ENCODE measurements around the gene MSH6. TPM values are rescaled to one million over a fixed set of nuclear protein-coding genes. Genes with fewer than 3 reads are reported as not detected.

MSH6 gene
- total RNA-seq, 1 experiment from 2014 or later = 124 TPM

DNA sequence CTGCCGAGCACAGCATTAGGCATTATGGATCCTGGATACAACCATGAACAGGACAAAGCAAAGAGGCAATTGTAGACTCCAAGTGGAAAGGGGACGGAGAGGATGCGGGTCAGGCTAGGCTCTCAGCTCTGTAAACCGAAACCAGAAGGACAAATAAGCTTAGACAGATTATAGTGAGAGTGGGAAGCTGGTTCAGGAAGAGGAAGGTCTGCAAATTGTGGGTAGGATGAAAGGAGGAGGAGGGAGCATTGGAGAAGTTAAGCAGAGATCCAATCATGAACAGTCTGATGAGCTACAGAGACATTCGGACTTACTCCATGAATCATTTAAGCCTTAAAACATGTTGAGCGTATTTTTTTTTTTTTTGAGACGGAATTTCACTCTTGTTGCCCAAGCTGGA, 3.0 kb downstream of the MSH6 start:
- no peak overlapping the region for H3K9ac ChIP-seq (ENCODE audit: low read length)
- H3K9me3 ChIP-seq (ENCODE audit: low read length) = no peaks in the 10 kb centered on the region
- no peak overlapping the region for H3K27ac ChIP-seq (ENCODE audit: low read length)
- no peaks in the 10 kb centered on the region for H3K27me3 ChIP-seq (ENCODE audit: low read length)
- peaks cover 48% of the 10 kb centered on the region for H3K36me3 ChIP-seq (ENCODE audit: insufficient read depth, low read length)
- H3K4me2 ChIP-seq (ENCODE audit: low read depth, low read length, poor library complexity, severe bottlenecking) = peak overlapping the region; percentile 64
- no peaks in the 10 kb centered on the region for H3K9me2 ChIP-seq (replicated peaks; ENCODE audit: insufficient read depth, low read length)
- H3K4me3 ChIP-seq (ENCODE audit: low read length) = no peak overlapping the region
- no peak overlapping the region for H2AFZ ChIP-seq (ENCODE audit: low read length)
- H4K20me1 ChIP-seq (ENCODE audit: insufficient read depth, low read depth, low read length) = peaks cover 51% of the 10 kb centered on the region
- no peak for DNase-seq
- peaks cover 47% of the 10 kb centered on the region for H3K4me1 ChIP-seq (ENCODE audit: low read length)
- peaks cover 78% of the 10 kb centered on the region for H3K79me2 ChIP-seq (ENCODE audit: low read length)

DNA sequence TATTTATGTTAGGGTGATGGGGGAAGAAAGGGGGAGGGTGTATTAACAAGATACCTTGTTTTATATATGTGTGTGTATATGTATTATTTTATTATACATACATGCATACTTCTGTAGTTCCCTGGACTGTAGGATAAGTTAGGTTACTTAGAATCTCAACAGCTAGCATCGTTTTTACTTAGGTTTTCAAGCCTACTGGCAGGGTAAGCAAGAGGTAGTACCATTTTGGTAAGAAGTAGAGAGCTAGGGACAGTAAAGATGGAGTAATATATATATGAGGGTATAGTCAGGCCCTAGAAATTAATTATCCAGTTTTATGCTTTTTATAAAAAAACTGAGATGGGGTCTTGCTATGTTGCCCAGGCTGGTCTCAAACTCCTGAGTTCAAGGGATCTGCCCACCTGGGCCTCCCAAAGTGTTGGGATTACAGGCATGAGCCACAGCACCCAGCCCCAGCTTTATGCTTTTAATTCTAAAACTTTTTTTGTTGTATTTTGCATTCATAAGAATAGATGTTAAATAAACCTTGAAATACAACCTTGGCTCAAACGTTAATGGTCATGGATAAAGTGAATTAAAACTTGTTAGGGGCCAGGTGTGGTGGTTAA, 13.2 kb downstream of the MSH6 start:
- H3K9ac ChIP-seq (ENCODE audit: low read length) = no peak overlapping the region
- peaks cover 67% of the 10 kb centered on the region for H3K36me3 ChIP-seq (ENCODE audit: insufficient read depth, low read length)
- H3K27ac ChIP-seq (ENCODE audit: low read length) = no peak overlapping the region
- H3K27me3 ChIP-seq (ENCODE audit: low read length) = no peaks in the 10 kb centered on the region
- no peaks in the 10 kb centered on the region for H3K9me2 ChIP-seq (replicated peaks; ENCODE audit: insufficient read depth, low read length)
- H3K4me1 ChIP-seq (ENCODE audit: low read length) = no peaks in the 10 kb centered on the region
- no peak overlapping the region for H3K4me3 ChIP-seq (ENCODE audit: low read length)
- no peak for DNase-seq
- peaks cover 36% of the 10 kb centered on the region for H4K20me1 ChIP-seq (ENCODE audit: insufficient read depth, low read depth, low read length)
- no peaks in the 10 kb centered on the region for H3K9me3 ChIP-seq (ENCODE audit: low read length)
- no peak overlapping the region for H3K4me2 ChIP-seq (ENCODE audit: low read depth, low read length, poor library complexity, severe bottlenecking)
- no peak overlapping the region for H2AFZ ChIP-seq (ENCODE audit: low read length)
- peaks cover 93% of the 10 kb centered on the region for H3K79me2 ChIP-seq (ENCODE audit: low read length)

DNA sequence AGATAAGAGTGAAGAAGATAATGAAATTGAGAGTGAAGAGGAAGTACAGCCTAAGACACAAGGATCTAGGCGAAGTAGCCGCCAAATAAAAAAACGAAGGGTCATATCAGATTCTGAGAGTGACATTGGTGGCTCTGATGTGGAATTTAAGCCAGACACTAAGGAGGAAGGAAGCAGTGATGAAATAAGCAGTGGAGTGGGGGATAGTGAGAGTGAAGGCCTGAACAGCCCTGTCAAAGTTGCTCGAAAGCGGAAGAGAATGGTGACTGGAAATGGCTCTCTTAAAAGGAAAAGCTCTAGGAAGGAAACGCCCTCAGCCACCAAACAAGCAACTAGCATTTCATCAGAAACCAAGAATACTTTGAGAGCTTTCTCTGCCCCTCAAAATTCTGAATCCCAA, 15.7 kb downstream of the MSH6 start:
- no peaks in the 10 kb centered on the region for H3K9me3 ChIP-seq (ENCODE audit: low read length)
- no peak overlapping the region for H3K4me2 ChIP-seq (ENCODE audit: low read depth, low read length, poor library complexity, severe bottlenecking)
- H3K27ac ChIP-seq (ENCODE audit: low read length) = no peak overlapping the region
- H4K20me1 ChIP-seq (ENCODE audit: insufficient read depth, low read depth, low read length) = peaks cover 47% of the 10 kb centered on the region
- peaks cover 91% of the 10 kb centered on the region for H3K79me2 ChIP-seq (ENCODE audit: low read length)
- no peaks in the 10 kb centered on the region for H3K9me2 ChIP-seq (replicated peaks; ENCODE audit: insufficient read depth, low read length)
- H3K4me3 ChIP-seq (ENCODE audit: low read length) = no peak overlapping the region
- no peak overlapping the region for H2AFZ ChIP-seq (ENCODE audit: low read length)
- DNase-seq = no peak
- peaks cover 84% of the 10 kb centered on the region for H3K36me3 ChIP-seq (ENCODE audit: insufficient read depth, low read length)
- H3K9ac ChIP-seq (ENCODE audit: low read length) = no peak overlapping the region
- H3K4me1 ChIP-seq (ENCODE audit: low read length) = peaks cover 4% of the 10 kb centered on the region
- H3K27me3 ChIP-seq (ENCODE audit: low read length) = no peaks in the 10 kb centered on the region

DNA sequence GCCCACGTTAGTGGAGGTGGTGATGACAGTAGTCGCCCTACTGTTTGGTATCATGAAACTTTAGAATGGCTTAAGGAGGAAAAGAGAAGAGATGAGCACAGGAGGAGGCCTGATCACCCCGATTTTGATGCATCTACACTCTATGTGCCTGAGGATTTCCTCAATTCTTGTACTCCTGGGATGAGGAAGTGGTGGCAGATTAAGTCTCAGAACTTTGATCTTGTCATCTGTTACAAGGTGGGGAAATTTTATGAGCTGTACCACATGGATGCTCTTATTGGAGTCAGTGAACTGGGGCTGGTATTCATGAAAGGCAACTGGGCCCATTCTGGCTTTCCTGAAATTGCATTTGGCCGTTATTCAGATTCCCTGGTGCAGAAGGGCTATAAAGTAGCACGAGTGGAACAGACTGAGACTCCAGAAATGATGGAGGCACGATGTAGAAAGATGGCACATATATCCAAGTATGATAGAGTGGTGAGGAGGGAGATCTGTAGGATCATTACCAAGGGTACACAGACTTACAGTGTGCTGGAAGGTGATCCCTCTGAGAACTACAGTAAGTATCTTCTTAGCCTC, 16.2 kb downstream of the MSH6 start:
- DNase-seq = no peak

DNA sequence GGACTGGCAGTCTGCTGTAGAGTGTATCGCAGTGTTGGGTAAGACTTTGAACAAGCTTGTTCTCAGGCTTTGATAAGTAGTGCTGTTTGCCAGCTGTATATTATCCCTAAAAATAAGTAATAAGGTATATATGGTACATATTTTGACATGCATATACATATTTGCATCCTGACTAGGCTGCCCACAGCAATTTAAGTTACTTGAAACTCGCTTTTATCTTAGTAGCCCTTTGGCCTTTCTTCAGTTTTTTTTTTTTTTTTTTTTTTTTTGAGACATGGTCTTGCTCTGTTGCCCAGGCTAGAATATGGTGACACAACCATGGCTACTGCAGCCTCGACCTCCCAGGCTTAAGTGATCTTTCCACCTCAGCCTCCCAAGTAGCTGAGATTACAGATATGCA, 18.2 kb downstream of the MSH6 start:
- H3K27ac ChIP-seq (ENCODE audit: low read length) = no peak overlapping the region
- peaks cover 10% of the 10 kb centered on the region for H3K4me1 ChIP-seq (ENCODE audit: low read length)
- H3K27me3 ChIP-seq (ENCODE audit: low read length) = no peaks in the 10 kb centered on the region
- no peak for DNase-seq
- peaks cover 94% of the 10 kb centered on the region for H3K36me3 ChIP-seq (ENCODE audit: insufficient read depth, low read length)
- no peaks in the 10 kb centered on the region for H3K9me2 ChIP-seq (replicated peaks; ENCODE audit: insufficient read depth, low read length)
- peaks cover 80% of the 10 kb centered on the region for H3K79me2 ChIP-seq (ENCODE audit: low read length)
- H3K4me3 ChIP-seq (ENCODE audit: low read length) = no peak overlapping the region
- no peak overlapping the region for H3K4me2 ChIP-seq (ENCODE audit: low read depth, low read length, poor library complexity, severe bottlenecking)
- H4K20me1 ChIP-seq (ENCODE audit: insufficient read depth, low read depth, low read length) = peaks cover 54% of the 10 kb centered on the region
- no peak overlapping the region for H2AFZ ChIP-seq (ENCODE audit: low read length)
- no peaks in the 10 kb centered on the region for H3K9me3 ChIP-seq (ENCODE audit: low read length)
- no peak overlapping the region for H3K9ac ChIP-seq (ENCODE audit: low read length)

More for the DNA sequence above, 16.2 kb downstream of the MSH6 start:
- no peaks in the 10 kb centered on the region for H3K27me3 ChIP-seq (ENCODE audit: low read length)
- no peak overlapping the region for H2AFZ ChIP-seq (ENCODE audit: low read length)
- peaks cover 89% of the 10 kb centered on the region for H3K79me2 ChIP-seq (ENCODE audit: low read length)
- peaks cover 49% of the 10 kb centered on the region for H4K20me1 ChIP-seq (ENCODE audit: insufficient read depth, low read depth, low read length)
- peaks cover 9% of the 10 kb centered on the region for H3K4me1 ChIP-seq (ENCODE audit: low read length)
- H3K9ac ChIP-seq (ENCODE audit: low read length) = no peak overlapping the region
- H3K9me3 ChIP-seq (ENCODE audit: low read length) = no peaks in the 10 kb centered on the region
- no peak overlapping the region for H3K4me2 ChIP-seq (ENCODE audit: low read depth, low read length, poor library complexity, severe bottlenecking)
- no peak overlapping the region for H3K27ac ChIP-seq (ENCODE audit: low read length)
- no peaks in the 10 kb centered on the region for H3K9me2 ChIP-seq (replicated peaks; ENCODE audit: insufficient read depth, low read length)
- H3K4me3 ChIP-seq (ENCODE audit: low read length) = no peak overlapping the region
- peaks cover 89% of the 10 kb centered on the region for H3K36me3 ChIP-seq (ENCODE audit: insufficient read depth, low read length)

DNA sequence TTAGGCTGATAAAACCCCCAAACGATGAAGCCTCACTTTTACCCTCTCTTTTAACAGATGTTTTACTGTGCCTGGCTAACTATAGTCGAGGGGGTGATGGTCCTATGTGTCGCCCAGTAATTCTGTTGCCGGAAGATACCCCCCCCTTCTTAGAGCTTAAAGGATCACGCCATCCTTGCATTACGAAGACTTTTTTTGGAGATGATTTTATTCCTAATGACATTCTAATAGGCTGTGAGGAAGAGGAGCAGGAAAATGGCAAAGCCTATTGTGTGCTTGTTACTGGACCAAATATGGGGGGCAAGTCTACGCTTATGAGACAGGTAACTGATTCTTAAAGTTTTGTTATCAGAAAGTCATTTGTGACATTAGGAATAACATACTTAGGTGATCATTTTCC, 20.4 kb downstream of the MSH6 start:
- no peaks in the 10 kb centered on the region for H3K9me2 ChIP-seq (replicated peaks; ENCODE audit: insufficient read depth, low read length)
- DNase-seq = no peak
- no peaks in the 10 kb centered on the region for H3K9me3 ChIP-seq (ENCODE audit: low read length)
- H3K36me3 ChIP-seq (ENCODE audit: insufficient read depth, low read length) = peaks cover 94% of the 10 kb centered on the region
- peaks cover 57% of the 10 kb centered on the region for H3K79me2 ChIP-seq (ENCODE audit: low read length)
- H4K20me1 ChIP-seq (ENCODE audit: insufficient read depth, low read depth, low read length) = peaks cover 38% of the 10 kb centered on the region
- no peak overlapping the region for H3K27ac ChIP-seq (ENCODE audit: low read length)
- H2AFZ ChIP-seq (ENCODE audit: low read length) = no peak overlapping the region
- no peak overlapping the region for H3K9ac ChIP-seq (ENCODE audit: low read length)
- no peak overlapping the region for H3K4me2 ChIP-seq (ENCODE audit: low read depth, low read length, poor library complexity, severe bottlenecking)
- H3K4me3 ChIP-seq (ENCODE audit: low read length) = no peak overlapping the region
- H3K27me3 ChIP-seq (ENCODE audit: low read length) = no peaks in the 10 kb centered on the region
- H3K4me1 ChIP-seq (ENCODE audit: low read length) = peaks cover 18% of the 10 kb centered on the region

DNA sequence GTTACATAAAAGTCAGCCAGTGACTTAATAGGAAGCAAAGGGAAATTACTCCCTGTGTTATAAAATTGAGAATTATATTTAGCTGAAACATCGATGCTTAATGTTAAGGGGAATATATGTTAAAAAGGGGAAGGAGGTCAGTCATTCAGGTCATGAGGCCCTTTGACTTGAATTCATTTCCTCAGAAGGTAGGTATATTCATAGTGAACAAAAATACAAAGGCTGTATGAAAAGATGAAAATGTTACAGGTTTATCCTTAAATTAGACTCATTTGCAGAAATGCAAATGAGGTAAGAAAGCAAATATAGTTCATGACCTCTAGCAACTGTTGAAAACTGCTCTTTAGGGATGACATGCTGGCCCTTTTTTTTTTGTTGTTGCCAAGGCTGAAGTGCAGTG, 20.8 kb downstream of the MSH6 start:
- peaks cover 94% of the 10 kb centered on the region for H3K36me3 ChIP-seq (ENCODE audit: insufficient read depth, low read length)
- H3K79me2 ChIP-seq (ENCODE audit: low read length) = peaks cover 57% of the 10 kb centered on the region
- no peak overlapping the region for H3K4me3 ChIP-seq (ENCODE audit: low read length)
- H4K20me1 ChIP-seq (ENCODE audit: insufficient read depth, low read depth, low read length) = peaks cover 34% of the 10 kb centered on the region
- no peak overlapping the region for H2AFZ ChIP-seq (ENCODE audit: low read length)
- H3K4me1 ChIP-seq (ENCODE audit: low read length) = peaks cover 22% of the 10 kb centered on the region
- H3K9ac ChIP-seq (ENCODE audit: low read length) = no peak overlapping the region
- H3K27ac ChIP-seq (ENCODE audit: low read length) = no peak overlapping the region
- H3K4me2 ChIP-seq (ENCODE audit: low read depth, low read length, poor library complexity, severe bottlenecking) = no peak overlapping the region
- H3K9me2 ChIP-seq (replicated peaks; ENCODE audit: insufficient read depth, low read length) = no peaks in the 10 kb centered on the region
- peak; percentile 68 for DNase-seq
- H3K27me3 ChIP-seq (ENCODE audit: low read length) = no peaks in the 10 kb centered on the region
- H3K9me3 ChIP-seq (ENCODE audit: low read length) = no peaks in the 10 kb centered on the region

DNA sequence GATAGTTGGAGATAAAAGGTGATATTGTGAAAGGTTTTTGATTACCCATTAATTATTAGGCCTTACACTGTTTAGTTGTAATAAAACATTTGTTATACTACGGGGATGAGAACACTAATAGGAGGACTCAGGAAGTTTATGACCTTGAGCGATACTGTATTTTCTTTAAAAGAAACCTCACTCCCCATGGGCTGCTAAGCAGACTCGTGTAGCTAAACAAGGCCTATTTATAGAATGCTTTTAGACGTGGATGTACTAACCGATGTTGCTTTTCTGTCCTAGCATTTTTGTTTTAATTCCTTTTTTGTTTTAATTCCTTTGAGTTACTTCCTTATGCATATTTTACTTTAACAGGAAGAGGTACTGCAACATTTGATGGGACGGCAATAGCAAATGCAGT, 22.9 kb downstream of the MSH6 start:
- Histone ChIP-seq H3K4me3 (ENCODE audit: low read length) (no peak overlapping the region), H3K9me2 (replicated peaks; ENCODE audit: insufficient read depth, low read length) (no peaks in the 10 kb centered on the region), H3K9ac (ENCODE audit: low read length) (no peak overlapping the region), H3K27ac (ENCODE audit: low read length) (no peak overlapping the region), H3K4me2 (ENCODE audit: low read depth, low read length, poor library complexity, severe bottlenecking) (no peak overlapping the region), H3K4me1 (ENCODE audit: low read length) (peaks cover 36% of the 10 kb centered on the region), H3K36me3 (ENCODE audit: insufficient read depth, low read length) (peaks cover 90% of the 10 kb centered on the region), H4K20me1 (ENCODE audit: insufficient read depth, low read depth, low read length) (peaks cover 19% of the 10 kb centered on the region), H3K9me3 (ENCODE audit: low read length) (no peaks in the 10 kb centered on the region), H2AFZ (ENCODE audit: low read length) (no peak overlapping the region), H3K79me2 (ENCODE audit: low read length) (peaks cover 36% of the 10 kb centered on the region), H3K27me3 (ENCODE audit: low read length) (no peaks in the 10 kb centered on the region)
- no peak for DNase-seq

All from Karpas-422 (cell line).